Nephron progenitor cell (in vitro differentiated cells): ENCODE data around the gene ABR.

Experiments
- DNase-seq: peaks from one replicate; pipeline ENCODE4 v3.0.0; 2021
- H3K27ac Mint-ChIP-seq: 2 replicates; pipeline ENCODE4 v1.8.0; 2021; ENCODE audit warnings: mild to moderate bottlenecking, moderate library complexity, mixed read lengths
- H3K27me3 Mint-ChIP-seq: 2 replicates; pipeline ENCODE4 v1.8.0; 2021; ENCODE audit warnings: mild to moderate bottlenecking, low read depth, mixed read lengths; ENCODE audit not compliant: poor library complexity
- H3K36me3 Mint-ChIP-seq: 2 replicates; pipeline ENCODE4 v1.8.0; 2021; ENCODE audit warnings: low read depth, mixed read lengths
- H3K4me1 Mint-ChIP-seq: 2 replicates; pipeline ENCODE4 v1.8.0; 2021; ENCODE audit warnings: mixed read lengths
- H3K4me3 Mint-ChIP-seq: 2 replicates; pipeline ENCODE4 v1.8.0; 2021; ENCODE audit warnings: mild to moderate bottlenecking, moderate library complexity, mixed read lengths
- H3K9me3 Mint-ChIP-seq: 2 replicates; pipeline ENCODE4 v1.8.0; 2021; ENCODE audit warnings: mild to moderate bottlenecking, moderate library complexity, mixed read lengths
- CTCF ChIP-seq: fragments of 200-600 bp; sonication (generic); IDR thresholded peaks from 2 replicates; pipeline ENCODE4 v1.5.0; 2021; ENCODE audit warnings: antibody characterized with exemption

Gene ABR

GRCh38 chr17:1160591-1161390, 19.0 kb downstream of the ABR start:
- Mint-ChIP-seq H3K4me1 (peaks cover 11% of the 10 kb centered on the region), H3K36me3 (peaks cover 38% of the 10 kb centered on the region), H3K4me3 (no peak overlapping the region), H3K27me3 (peaks cover 12% of the 10 kb centered on the region), H3K9me3 (peaks cover 3% of the 10 kb centered on the region), H3K27ac (no peak overlapping the region)
- TF ChIP-seq CTCF = no peak
- no peak for DNase-seq

- Mint-ChIP-seq H3K27ac (no peak overlapping the region), H3K36me3 (peaks cover 44% of the 10 kb centered on the region), H3K4me3 (no peak overlapping the region), H3K27me3 (peaks cover 15% of the 10 kb centered on the region), H3K9me3 (peaks cover 3% of the 10 kb centered on the region), H3K4me1 (peaks cover 20% of the 10 kb centered on the region)
- DNase-seq = no peak
- TF ChIP-seq CTCF = no peak
These were observed 20.2 kb downstream of the ABR start for GRCh38 chr17:1159431-1160180.

- Mint-ChIP-seq H3K9me3 (peaks cover 3% of the 10 kb centered on the region), H3K4me1 (peaks cover 24% of the 10 kb centered on the region), H3K4me3 (no peak overlapping the region), H3K36me3 (peaks cover 44% of the 10 kb centered on the region), H3K27me3 (peaks cover 15% of the 10 kb centered on the region), H3K27ac (no peak overlapping the region)
- DNase-seq = no peak
- no peak for TF ChIP-seq CTCF
These were observed 20.9 kb downstream of the ABR start for GRCh38 chr17:1158879-1159278.

- H3K4me3 Mint-ChIP-seq = no peak overlapping the region
- H3K36me3 Mint-ChIP-seq = peaks cover 45% of the 10 kb centered on the region
- no peak overlapping the region for H3K27ac Mint-ChIP-seq
- H3K9me3 Mint-ChIP-seq = peaks cover 3% of the 10 kb centered on the region
- H3K27me3 Mint-ChIP-seq = peaks cover 8% of the 10 kb centered on the region
- peaks cover 24% of the 10 kb centered on the region for H3K4me1 Mint-ChIP-seq
- no peak for TF ChIP-seq CTCF
- DNase-seq = no peak
These were observed 22.9 kb downstream of the ABR start for GRCh38 chr17:1156864-1157263.

DNA sequence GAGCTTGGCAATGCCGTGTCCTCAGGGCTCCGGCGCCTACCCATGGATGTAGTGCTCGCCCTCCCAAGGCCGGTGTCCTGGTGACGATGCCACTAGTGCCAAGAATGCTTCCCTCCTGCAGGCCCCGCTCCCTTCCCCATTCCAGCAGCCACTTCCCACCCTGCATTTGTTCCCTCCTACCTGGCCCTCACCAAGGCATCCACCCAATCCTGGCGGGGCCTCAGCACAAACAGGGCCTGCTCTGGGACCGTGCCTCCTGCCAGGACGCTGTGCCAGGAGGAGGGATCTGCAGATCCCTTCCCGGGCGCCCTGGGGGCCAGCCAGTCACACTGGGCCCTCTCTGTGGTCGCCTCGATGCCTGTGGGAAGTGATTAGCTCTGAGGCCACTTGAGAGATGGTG, 25.1 kb downstream of the ABR start:
- peaks cover 3% of the 10 kb centered on the region for H3K27me3 Mint-ChIP-seq
- H3K4me1 Mint-ChIP-seq = peaks cover 13% of the 10 kb centered on the region
- peaks cover 48% of the 10 kb centered on the region for H3K36me3 Mint-ChIP-seq
- DNase-seq = no peak
- no peak overlapping the region for H3K27ac Mint-ChIP-seq
- no peak overlapping the region for H3K4me3 Mint-ChIP-seq
- peaks cover 3% of the 10 kb centered on the region for H3K9me3 Mint-ChIP-seq
- TF ChIP-seq CTCF = no peak
